Globus pallidus (tissue), 1 donor: ENCODE data around the gene SPDYE2B.
"Not testable (repeated sequence)": the region's sequence is repeated elsewhere in the genome, so short reads cannot be mapped to it uniquely, and the experiment has no call there.

Source experiments
- DNase-seq: peaks from one replicate; pipeline ENCODE4 v3.0.0-alpha.2; 2015; ENCODE audit warnings: low spot score

The SPDYE2B gene

GRCh38 chr7:102642691-102643090, 7.4 kb upstream of the SPDYE2B start, which contains the start of gene UPK3BL1:
TSS of gene UPK3BL1 (minus strand) at chr7:102642791. CDS start at chr7:102642741, 50 bp downstream.
- DNase-seq = not testable (repeated sequence)

GRCh38 chr7:102643404-102643803, 6.7 kb upstream of the SPDYE2B start:
- DNase-seq = not testable (repeated sequence)

- DNase-seq = not testable (repeated sequence)
These were observed 2.3 kb upstream of the SPDYE2B start for GRCh38 chr7:102647813-102648212.

- DNase-seq = not testable (repeated sequence)
These were observed 14.6 kb downstream of the SPDYE2B start for GRCh38 chr7:102664765-102665164.

GRCh38 chr7:102666850-102667249, 16.7 kb downstream of the SPDYE2B start:
- DNase-seq = not testable (repeated sequence)

GRCh38 chr7:102667523-102667922, 17.4 kb downstream of the SPDYE2B start:
- not testable (repeated sequence) for DNase-seq

GRCh38 chr7:102671166-102671955, 21.2 kb downstream of the SPDYE2B start, which contains the start of gene POLR2J2:
TSS of gene POLR2J2 (minus strand) at chr7:102671663. CDS start at chr7:102671601, 62 bp downstream.
- not testable (repeated sequence) for DNase-seq

GRCh38 chr7:102671956-102672307, 21.8 kb downstream of the SPDYE2B start:
- not testable (repeated sequence) for DNase-seq

GRCh38 chr7:102673447-102674067, 23.4 kb downstream of the SPDYE2B start:
- DNase-seq = not testable (repeated sequence)

- DNase-seq = not testable (repeated sequence)
These were observed 25.4 kb downstream of the SPDYE2B start for GRCh38 chr7:102675545-102675944.

- not testable (repeated sequence) for DNase-seq
These were observed 30.7 kb downstream of the SPDYE2B start for GRCh38 chr7:102680780-102681179.

GRCh38 chr7:102682560-102682959, 32.4 kb downstream of the SPDYE2B start:
- not testable (repeated sequence) for DNase-seq

GRCh38 chr7:102688299-102689036, 38.3 kb downstream of the SPDYE2B start:
- DNase-seq = not testable (repeated sequence)

- not testable (repeated sequence) for DNase-seq
These were observed 39.5 kb downstream of the SPDYE2B start for GRCh38 chr7:102689436-102690282.

GRCh38 chr7:102690602-102691001, 40.5 kb downstream of the SPDYE2B start:
- not testable (repeated sequence) for DNase-seq

GRCh38 chr7:102694008-102694407, 43.9 kb downstream of the SPDYE2B start:
- not testable (repeated sequence) for DNase-seq

- DNase-seq = not testable (repeated sequence)
These were observed 45.0 kb downstream of the SPDYE2B start for GRCh38 chr7:102695033-102695552.

GRCh38 chr7:102696009-102696408, 45.9 kb downstream of the SPDYE2B start:
- not testable (repeated sequence) for DNase-seq

- not testable (repeated sequence) for DNase-seq
These were observed 47.8 kb downstream of the SPDYE2B start for GRCh38 chr7:102697642-102698512.
